Stomach (tissue), 9 donors: ENCODE measurements around the gene MAPKAPK2. TPM values are rescaled to one million over a fixed set of nuclear protein-coding genes. Genes with fewer than 3 reads are reported as not detected.
"Not testable (repeated sequence)": the region's sequence is repeated elsewhere in the genome, so short reads cannot be mapped to it uniquely, and the experiment has no call there.

Source experiments
- DNase-seq, 2 donors: peaks; one replicate each; pipeline versions ENCODE4 v3.0.0 to v3.0.0-alpha.2; 2013 to 2019
- H3K27ac ChIP-seq, 5 donors: fragments of 200-600 bp in 4 of 5; sonication (generic) in 4 of 5; one replicate each; pipeline ENCODE4 v1.5.1; 2013 to 2019; ENCODE audit warnings: mild to moderate bottlenecking in 1 of 5, moderate library complexity in 1 of 5
- H3K27me3 ChIP-seq, 3 donors: fragments of 200-600 bp; sonication (generic); one replicate each; pipeline ENCODE4 v1.5.1; 2017 to 2019; ENCODE audit warnings: mixed run types in 1 of 3
- H3K36me3 ChIP-seq, 4 donors: fragments of 200-600 bp; sonication (generic); 1 replicate in 3 of 4; 2 replicates in 1 of 4; pipeline ENCODE4 v1.5.1; 2016 to 2019
- H3K4me1 ChIP-seq, 4 donors: fragments of 200-600 bp; sonication (generic); one replicate each; pipeline ENCODE4 v1.5.1; 2016 to 2019
- H3K4me3 ChIP-seq, 4 donors: fragments of 200-600 bp; sonication (generic) in 3 of 4; one replicate each; pipeline ENCODE4 v1.5.1; 2016 to 2019; ENCODE audit warnings: mild to moderate bottlenecking in 1 of 4
- H3K9me3 ChIP-seq, 4 donors: fragments of 200-600 bp; sonication (generic); one replicate each; pipeline ENCODE4 v1.5.1; 2016 to 2019
- CTCF ChIP-seq, 7 experiments: fragments of 450-650 bp in 4 of 7; fragments of 200-600 bp in 3 of 7; sonication (generic) in 3 of 7; IDR thresholded peaks; one replicate each; pipeline ENCODE4 v1.5.1; 2016 to 2019; ENCODE audit warnings: antibody characterized with exemption in 7 of 7, control low read depth in 2 of 7, mild to moderate bottlenecking in 1 of 7
- EP300 ChIP-seq: sonication (generic); formaldehyde crosslinking; IDR thresholded peaks from one replicate; pipeline ENCODE4 v1.6.1; 2017; ENCODE audit warnings: antibody characterized with exemption
- POLR2A ChIP-seq, 4 donors: fragments of 450-650 bp; IDR thresholded peaks; one replicate each; pipeline ENCODE4 v1.6.1; 2016; ENCODE audit warnings: antibody characterized with exemption in 4 of 4, control low read depth in 2 of 4, mild to moderate bottlenecking in 1 of 4, moderate library complexity in 1 of 4
- POLR2AphosphoS5 ChIP-seq, 3 donors: sonication (generic); formaldehyde crosslinking; IDR thresholded peaks; one replicate each; pipeline ENCODE4 v1.6.1; 2016; ENCODE audit warnings: antibody characterized with exemption in 3 of 3
- WGBS, 5 donors: extraction: QIAGEN DNeasy Blood & Tissue Kit in 3 of 5; methylation state at CpG; one replicate each; pipeline versions ENCODE4 v1.1.5 to v1.1.7; 2013 to 2018; 5-methylcytosine and 5-hydroxymethylcytosine counted together
- intact Hi-C: fragments of 100-400 bp; cut with DNase I; formaldehyde crosslinking; loops from one replicate; pipeline ENCODE4 v1.15.1; 2023; ENCODE audit warnings: low total_unique reads
- polyA plus RNA-seq, 3 donors: library from polyadenylated mRNA; stranded (reverse); fragments of 200-250 nt; gene quantifications; one replicate each; pipeline ENCODE4 v1.2.3, GENCODE V29; 2013
- total RNA-seq, 5 donors: library from RNA; depleted of rRNA; stranded (reverse); fragments of >200 nt; gene quantifications; one replicate each; pipeline versions ENCODE4 v1.1.0 to v1.2.3, GENCODE V29; 2014 to 2016
- donor health status: healthy with polysubstance abuse.
- donor health status: Bipolar disorder and iron deficiency.
- donor health status: healthy.

MAPKAPK2 gene
- total and polyA plus RNA-seq, 8 donors: 22.6 to 78.0 (median 49.7) TPM

- Histone ChIP-seq H3K27me3 (peaks cover 0 to 11% (median 0%) of the 10 kb centered on the region in 3 donors), H3K9me3 (peaks cover 0 to 5% (median 2%) of the 10 kb centered on the region in 4 donors), H3K27ac (no peak overlapping the region), H3K4me3 (no peak overlapping the region), H3K36me3 (no peaks in the 10 kb centered on the region), H3K4me1 (no peaks in the 10 kb centered on the region)
- intact Hi-C loops: no loop called here
- 64 to 70% (median 69%) methylated on average over 13 of the region's 13 CpGs for WGBS, 5 donors
- no peak for DNase-seq
- no peak for TF ChIP-seq POLR2AphosphoS5 (IDR thresholded peaks at IDR 0.05)
- no peak for TF ChIP-seq EP300
- no peak for TF ChIP-seq CTCF (IDR thresholded peaks at IDR 0.05)
- TF ChIP-seq POLR2A (IDR thresholded peaks at IDR 0.05): no peak
Observed at GRCh38 chr1:206757524-206758266, 73.0 kb downstream of the MAPKAPK2 start.

GRCh38 chr1:206760590-206760989 lies 75.9 kb downstream of the MAPKAPK2 start:
- no peak for DNase-seq
- no peak overlapping the region for H3K4me3 ChIP-seq
- TF ChIP-seq POLR2AphosphoS5 (IDR thresholded peaks at IDR 0.05) (no peak), POLR2A (IDR thresholded peaks at IDR 0.05) (no peak), EP300 (no peak), CTCF (IDR thresholded peaks at IDR 0.05) (no peak)
- H3K9me3 ChIP-seq: peaks cover 0 to 1% (median 0%) of the 10 kb centered on the region in 4 donors
- no peaks in the 10 kb centered on the region for H3K4me1 ChIP-seq
- peaks cover 0 to 11% (median 0%) of the 10 kb centered on the region in 3 donors for H3K27me3 ChIP-seq
- no peaks in the 10 kb centered on the region for H3K36me3 ChIP-seq
- WGBS, 5 donors: 66 to 79% (median 70%) methylated on average over 1 of the region's 1 CpG
- H3K27ac ChIP-seq: no peak overlapping the region
- intact Hi-C loops: no loop called here

GRCh38 chr1:206761159-206761768 lies 76.6 kb downstream of the MAPKAPK2 start:
- DNase-seq: peak in 1 of 2 donors; percentile 36
- WGBS, 5 donors: 65 to 76% (median 71%) methylated on average over 6 of the region's 6 CpGs
- TF ChIP-seq POLR2A (IDR thresholded peaks at IDR 0.05): no peak
- no peak for TF ChIP-seq POLR2AphosphoS5 (IDR thresholded peaks at IDR 0.05)
- no peak for TF ChIP-seq EP300
- no peak for TF ChIP-seq CTCF (IDR thresholded peaks at IDR 0.05)
- Histone ChIP-seq H3K27me3 (peaks cover 0 to 11% (median 0%) of the 10 kb centered on the region in 3 donors), H3K4me3 (no peak overlapping the region), H3K4me1 (no peaks in the 10 kb centered on the region), H3K36me3 (no peaks in the 10 kb centered on the region), H3K9me3 (no peaks in the 10 kb centered on the region), H3K27ac (no peak overlapping the region)
- intact Hi-C loops: no loop called here

- H3K4me1 ChIP-seq, intact Hi-C loops, H3K27ac ChIP-seq, DNase-seq, H3K9me3 ChIP-seq, H3K4me3 ChIP-seq, H3K36me3 ChIP-seq: not testable (repeated sequence)
- H3K27me3 ChIP-seq: peaks cover 0 to 11% (median 0%) of the 10 kb centered on the region in 3 donors
- WGBS, 5 donors: 88 to 94% (median 92%) methylated on average over 12 of the region's 12 CpGs
Observed at GRCh38 chr1:206762741-206763364, 78.1 kb downstream of the MAPKAPK2 start.

DNA sequence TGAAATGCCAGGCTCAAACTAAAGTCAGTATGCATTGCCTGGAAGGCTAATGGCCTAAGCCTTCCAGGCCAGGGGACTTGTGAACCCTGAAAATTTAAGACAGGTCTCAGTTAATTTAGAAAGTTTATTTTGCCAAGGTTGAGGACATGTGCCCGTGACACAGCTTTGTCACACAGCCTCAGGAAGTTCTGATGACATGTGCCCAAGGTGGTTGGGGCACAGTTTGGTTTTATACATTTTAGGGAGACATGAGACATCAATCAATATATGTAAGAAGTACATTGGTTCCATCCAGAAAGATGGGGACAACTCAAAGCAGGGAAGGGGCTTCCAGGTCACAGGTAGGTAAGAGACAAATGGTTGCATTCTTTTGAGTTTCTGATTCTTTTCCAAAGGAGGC lies 81.1 kb downstream of the MAPKAPK2 start:
- intact Hi-C loops, DNase-seq, H3K36me3 ChIP-seq, H3K9me3 ChIP-seq, H3K27me3 ChIP-seq, H3K4me3 ChIP-seq: not testable (repeated sequence)
- 79 to 89% (median 80%) methylated on average over 1 of the region's 1 CpG for WGBS, 5 donors
- Histone ChIP-seq H3K4me1 (peaks cover 0 to 25% (median 0%) of the 10 kb centered on the region in 4 donors), H3K27ac (peak overlapping the region in 1 of 5 donors; percentile 46)
